K562 (cell line): Measurements from ENCODE around the gene CA6. TPM values are rescaled to one million over a fixed set of nuclear protein-coding genes. Genes with fewer than 3 reads are reported as not detected.

Experiments
- ATAC-seq: fragments of 200-7000 bp; cut with Tn5 transposase; 3 replicates; pipeline ENCODE4 v1.9.1; 2020; ENCODE audit warnings: moderate library complexity
- BruUV-seq: library from RNA; stranded (reverse); fragments of 400-500 nt; replicated peaks from 2 replicates; lab custom pipeline; 2021; lab: Mats Ljungman, UMichigan
- CTCF ChIA-PET: fragments of 300-600 bp; formaldehyde crosslinking; extraction: SDS; loops from one replicate; lab custom pipeline; 2021; ENCODE audit warnings: low intra/inter-chr PET ratio; lab: Yijun Ruan, JAX
- POLR2A ChIA-PET: fragments of 300-600, 350-650 bp; sonication (Branson Sonifier 250); formaldehyde crosslinking; extraction: SDS; loops from one replicate; lab custom pipeline; 2021; ENCODE audit warnings: antibody characterized with exemption, inconsistent platforms; lab: Yijun Ruan, JAX
- DNase-seq, 4 experiments: peaks; one replicate each; pipeline versions ENCODE4 v3.0.0 to v3.0.0-alpha.2; 2011 to 2018; ENCODE audit warnings: low spot score in 3 of 4, mixed read lengths in 3 of 4; ENCODE audit errors: extremely low read depth in 1 of 4
- FAIRE-seq: peaks from 2 replicates; lab custom pipeline; 2011; peaks lifted over from hg19 to GRCh38; lab: Jason Lieb, UNC
- H2AFZ ChIP-seq: 2 replicates; pipeline ENCODE4 v1.6.0; 2011; ENCODE audit warnings: low read depth, low read length, control low read depth, inconsistent platforms
- H3K27ac ChIP-seq: fragments of 200-600 bp; 3 replicates; pipeline ENCODE4 v1.8.0; 2011; ENCODE audit warnings: low read depth, mild to moderate bottlenecking, control low read depth, inconsistent platforms, low read length, moderate library complexity, mixed read lengths; ENCODE audit errors: extremely low read depth
- H3K27me3 ChIP-seq, 2 experiments: fragments of 300-600 bp in 1 of 2; 2 replicates in 1 of 2; 3 replicates in 1 of 2; pipeline versions ENCODE4 v1.6.0 to v1.8.0; 2011; ENCODE audit warnings: inconsistent platforms in 2 of 2, low read length in 2 of 2, mild to moderate bottlenecking in 1 of 2, mixed read lengths in 1 of 2, moderate library complexity in 1 of 2; ENCODE audit not compliant: control insufficient read depth in 2 of 2, insufficient read depth in 2 of 2
- H3K36me3 ChIP-seq: fragments of 300-600 bp; 3 replicates; pipeline ENCODE4 v1.8.0; 2011; ENCODE audit warnings: mild to moderate bottlenecking, low read length, inconsistent platforms; ENCODE audit not compliant: control insufficient read depth, insufficient read depth
- H3K4me1 ChIP-seq, 2 experiments: fragments of 200-600 bp in 1 of 2; replicated peaks in 1 of 2; 2 replicates in 1 of 2; 3 replicates in 1 of 2; pipeline versions ENCODE4 v1.5.1 to v1.8.0; 2011; ENCODE audit warnings: inconsistent platforms in 2 of 2, low read length in 2 of 2, mild to moderate bottlenecking in 1 of 2, mixed read lengths in 1 of 2, moderate library complexity in 1 of 2; ENCODE audit not compliant: control insufficient read depth in 2 of 2, insufficient read depth in 2 of 2
- H3K4me2 ChIP-seq: 2 replicates; pipeline ENCODE4 v1.6.1; 2011; ENCODE audit warnings: low read length, control low read depth, inconsistent platforms, mixed read lengths; ENCODE audit not compliant: insufficient read depth
- H3K4me3 ChIP-seq: fragments of 200-600 bp; sonication (generic), shearing (Covaris generic); 2 replicates; pipeline ENCODE4 v1.5.1; 2016; ENCODE audit warnings: control low read depth, inconsistent platforms
- H3K79me2 ChIP-seq: fragments of 200-600 bp; 3 replicates; pipeline ENCODE4 v1.8.0; 2011; ENCODE audit warnings: low read length, inconsistent platforms; ENCODE audit not compliant: control insufficient read depth, insufficient read depth
- H3K9ac ChIP-seq, 2 experiments: 2 replicates each; pipeline versions ENCODE4 v1.6.0 to v1.6.1; 2011; ENCODE audit warnings: low read depth in 2 of 2, low read length in 2 of 2, control low read depth in 1 of 2, inconsistent platforms in 1 of 2, mild to moderate bottlenecking in 1 of 2, mixed read lengths in 1 of 2; ENCODE audit not compliant: insufficient read depth in 1 of 2
- H3K9me1 ChIP-seq: one replicate; pipeline ENCODE4 v1.6.0; 2011; ENCODE audit warnings: inconsistent platforms, mild to moderate bottlenecking, low read length, moderate library complexity; ENCODE audit not compliant: control insufficient read depth, insufficient read depth
- H3K9me3 ChIP-seq: replicated peaks from 2 replicates; pipeline ENCODE4 v1.5.1; 2011; ENCODE audit warnings: low read depth, low read length, inconsistent platforms; ENCODE audit not compliant: control insufficient read depth, insufficient read depth
- H4K20me1 ChIP-seq: replicated peaks from 2 replicates; pipeline ENCODE4 v1.6.1; 2011; ENCODE audit warnings: low read length, inconsistent platforms, mixed read lengths; ENCODE audit not compliant: control insufficient read depth, insufficient read depth
- BRCA1 ChIP-seq, 2 experiments: fragments of 450-650 bp in 1 of 2; sonication (generic) in 1 of 2; formaldehyde crosslinking in 1 of 2; IDR thresholded peaks; 2 replicates each; pipeline versions ENCODE4 v1.5.0 to v1.6.1; 2017 to 2020; ENCODE audit warnings: mild to moderate bottlenecking in 1 of 2, missing genetic modification reagents in 1 of 2
- ETV5 ChIP-seq: sonication (generic); formaldehyde crosslinking; IDR thresholded peaks from 2 replicates; pipeline ENCODE4 v1.4.0; 2020; ENCODE audit warnings: low read depth, mild to moderate bottlenecking, missing genetic modification reagents
- HMG20B ChIP-seq: fragments of 250-450 bp; sonication (Bioruptor Pico); IDR thresholded peaks from 2 replicates; pipeline ENCODE4 v1.5.0; 2021; ENCODE audit warnings: mild to moderate bottlenecking
- HOXB6 ChIP-seq: fragments of 250-450 bp; sonication (Bioruptor Pico); IDR thresholded peaks from 2 replicates; pipeline ENCODE4 v1.5.1; 2022; ENCODE audit warnings: mild to moderate bottlenecking, borderline replicate concordance
- MAZ ChIP-seq, 2 experiments: fragments of 450-650 bp in 1 of 2; sonication (generic) in 1 of 2; formaldehyde crosslinking; IDR thresholded peaks in 1 of 2; conservative IDR thresholded peaks in 1 of 2; 2 replicates each; pipeline versions ENCODE4 v1.4.0 to v1.5.0; 2020; ENCODE audit warnings: mild to moderate bottlenecking in 1 of 2, missing genetic modification reagents in 1 of 2
- MYNN ChIP-seq, 2 experiments: sonication (generic); formaldehyde crosslinking in 1 of 2; IDR thresholded peaks; 2 replicates each; pipeline versions ENCODE4 v1.5.0 to v1.6.1; 2016 to 2020; ENCODE audit warnings: antibody characterized with exemption in 1 of 2, missing genetic modification reagents in 1 of 2
- SOX6 ChIP-seq: fragments of 450-650 bp; IDR thresholded peaks from 2 replicates; pipeline ENCODE4 v1.6.1; 2014; ENCODE audit warnings: mild to moderate bottlenecking
- ZBTB40 ChIP-seq, 2 experiments: fragments of 450-650 bp in 1 of 2; sonication (generic) in 1 of 2; formaldehyde crosslinking in 1 of 2; IDR thresholded peaks; 2 replicates each; pipeline versions ENCODE4 v1.7.1 to v1.9.0; 2016 to 2022; ENCODE audit warnings: inconsistent platforms in 1 of 2, mild to moderate bottlenecking in 1 of 2, missing genetic modification reagents in 1 of 2
- ZNF124 ChIP-seq: sonication (generic); formaldehyde crosslinking; IDR thresholded peaks from 2 replicates; pipeline ENCODE4 v1.8.1; 2022; ENCODE audit warnings: missing genetic modification reagents
- ZNF3 ChIP-seq: fragments of 250-450 bp; sonication (Bioruptor Pico); IDR thresholded peaks from 2 replicates; pipeline ENCODE4 v1.5.0; 2021; ENCODE audit warnings: mild to moderate bottlenecking, moderate library complexity
- ZNF740 ChIP-seq, 3 experiments: fragments of 200-800 bp in 1 of 3; sonication (Bioruptor generic) in 1 of 3; sonication (generic) in 1 of 3; formaldehyde crosslinking in 1 of 3; IDR thresholded peaks; 2 replicates each; pipeline versions ENCODE4 v1.6.1 to v1.8.0; 2016 to 2022; ENCODE audit warnings: mild to moderate bottlenecking in 2 of 3, missing compliant biosample characterization in 2 of 3, missing genetic modification characterization in 2 of 3, missing genetic modification reagents in 1 of 3
- ZNF75A ChIP-seq: fragments of 450-650 bp; formaldehyde crosslinking; IDR thresholded peaks from 2 replicates; pipeline ENCODE4 v1.4.0; 2020; ENCODE audit warnings: mild to moderate bottlenecking
- WGBS: fragments of 100-300 bp; shearing (Covaris generic); methylation state at CpG from one replicate; pipeline ENCODE4 v1.1.6; 2016; ENCODE audit warnings: low coverage, mixed read lengths; ENCODE audit not compliant: insufficient coverage; ENCODE audit errors: missing lambda C conversion rate; 5-methylcytosine and 5-hydroxymethylcytosine counted together
- in situ Hi-C: fragments of 300-500 bp; cut with MboI; formaldehyde crosslinking; loops from 4 replicates; pipeline ENCODE4 v1.15.0; 2018; ENCODE audit warnings: inconsistent platforms, mixed read lengths
- intact Hi-C: fragments of 100-400 bp; cut with micrococcal nuclease; formaldehyde crosslinking; loops from 2 replicates; pipeline ENCODE4 v1.14.2; 2022
- polyA plus RNA-seq, 8 experiments: library from polyadenylated mRNA; depleted of rRNA in 4 of 8; stranded (reverse) in 5 of 8; unstranded in 3 of 8; fragments of >200 nt; fragmentation: Nextera tagmentation in 2 of 8; fragmentation: Illumina TruSeq in 1 of 8; extraction: Ambion mirVana in 2 of 8; extraction: Trizol in 1 of 8; gene quantifications; 2 replicates each; pipeline versions ENCODE4 v1.2.1 to v1.2.3, GENCODE V29; 2011 to 2014; ENCODE audit warnings: inconsistent platforms in 1 of 8, missing spikeins in 1 of 8
- total RNA-seq, 7 experiments: library from RNA; depleted of rRNA in 6 of 7; stranded (reverse); fragments of >200 nt in 6 of 7; fragmentation: Illumina TruSeq in 2 of 7; extraction: Trizol in 2 of 7; gene quantifications; 2 replicates each; pipeline versions ENCODE4 v1.2.1 to v1.2.3, GENCODE V29; 2011 to 2021; ENCODE audit warnings: low replicate concordance in 1 of 7

Gene CA6
- total and polyA plus RNA-seq, 9 of the 15 experiments (the other 6 are each of a cell fraction or from before 2014, with no cell fraction given) = not detected

GRCh38 chr1:8966606-8967005, 20.9 kb downstream of the CA6 start:
- Histone ChIP-seq H3K4me2 (no peak overlapping the region), H3K4me1 (no peaks in the 10 kb centered on the region), H3K9me1 (no peaks in the 10 kb centered on the region), H3K9me3 (no peaks in the 10 kb centered on the region), H3K27ac (no peak overlapping the region), H2AFZ (no peak overlapping the region), H3K4me3 (no peak overlapping the region), H3K9ac (no peak overlapping the region), H3K36me3 (no peaks in the 10 kb centered on the region), H3K79me2 (no peaks in the 10 kb centered on the region), H3K27me3 (peaks cover 31 to 74% of the 10 kb centered on the region in 2 experiments), H4K20me1 (no peaks in the 10 kb centered on the region)
- CTCF ChIA-PET = no interaction called here
- DNase-seq = no peak
- no TSS peak for BruUV-seq
- no peak for ATAC-seq
- 31% methylated on average over 4 of the region's 4 CpGs for WGBS
- TF ChIP-seq ZNF124 (CRISPR knock-in tag) (no peak), ZNF740 (CRISPR knock-in tag; IDR thresholded peaks at IDR 0.05) (no peak), ZNF740 (tag; IDR thresholded peaks at IDR 0.05) (no peak), ETV5 (CRISPR knock-in tag) (no peak), ZNF75A (no peak), ZBTB40 (IDR thresholded peaks at IDR 0.05) (no peak), ZBTB40 (CRISPR knock-in tag; IDR thresholded peaks at IDR 0.05) (no peak), MYNN (IDR thresholded peaks at IDR 0.05) (no peak), MYNN (CRISPR knock-in tag; IDR thresholded peaks at IDR 0.05) (no peak), HMG20B (CRISPR knock-in tag) (no peak), HOXB6 (CRISPR knock-in tag) (no peak), BRCA1 (IDR thresholded peaks at IDR 0.05) (no peak), BRCA1 (CRISPR knock-in tag; IDR thresholded peaks at IDR 0.05) (no peak), ZNF3 (CRISPR knock-in tag) (no peak), MAZ (CRISPR knock-in tag; conservative IDR thresholded peaks at IDR 0.05 in 1 of 2, IDR thresholded peaks at IDR 0.05 in 1 of 2) (no peak), SOX6 (no peak)
- in situ Hi-C loops (no loop called here), intact Hi-C loops (no loop called here)
- POLR2A ChIA-PET = interaction anchor here (1.2 kb wide), 1 partner anchor 424 kb away, joined by 3 read pairs; no protein-coding TSS in a partner anchor
- no peak for FAIRE-seq
